Activated gamma-delta T cell treated with anti-CD3 and anti-CD28 coated beads, Interleukin-2, amount 50 U/mL, for 16 hours (primary cell): Measurements from ENCODE around the gene SULF2.
A peak's percentile ranks its signal among the peaks of the same experiment; 100 is the strongest.

ENCODE experiments used
- DNase-seq: peaks from one replicate; pipeline ENCODE4 v3.0.0-alpha.2; 2020; ENCODE audit warnings: low read depth

Gene SULF2

DNA sequence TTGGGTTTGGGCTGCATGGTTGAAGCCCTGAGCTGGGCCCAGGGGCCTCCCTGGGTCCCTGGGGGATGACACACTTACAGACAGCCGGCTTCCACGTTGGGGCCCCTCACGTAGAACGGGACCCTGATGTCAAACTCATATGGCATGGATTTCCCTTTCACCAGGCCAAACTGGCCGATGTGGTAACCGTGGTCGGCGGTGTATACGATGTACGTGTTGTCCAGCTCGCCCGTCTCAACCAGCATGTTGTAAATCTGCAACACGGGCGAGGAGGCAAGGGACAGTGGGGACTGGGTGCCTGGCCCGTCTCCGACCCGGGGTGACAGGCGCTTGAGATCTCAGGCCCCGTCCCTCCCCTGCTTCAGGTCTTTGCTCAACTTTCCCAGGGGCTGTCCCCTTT, 102.4 kb downstream of the SULF2 start:
- DNase-seq = no peak

GRCh38 chr20:47682028-47682783, 103.1 kb downstream of the SULF2 start:
- DNase-seq = no peak

DNA sequence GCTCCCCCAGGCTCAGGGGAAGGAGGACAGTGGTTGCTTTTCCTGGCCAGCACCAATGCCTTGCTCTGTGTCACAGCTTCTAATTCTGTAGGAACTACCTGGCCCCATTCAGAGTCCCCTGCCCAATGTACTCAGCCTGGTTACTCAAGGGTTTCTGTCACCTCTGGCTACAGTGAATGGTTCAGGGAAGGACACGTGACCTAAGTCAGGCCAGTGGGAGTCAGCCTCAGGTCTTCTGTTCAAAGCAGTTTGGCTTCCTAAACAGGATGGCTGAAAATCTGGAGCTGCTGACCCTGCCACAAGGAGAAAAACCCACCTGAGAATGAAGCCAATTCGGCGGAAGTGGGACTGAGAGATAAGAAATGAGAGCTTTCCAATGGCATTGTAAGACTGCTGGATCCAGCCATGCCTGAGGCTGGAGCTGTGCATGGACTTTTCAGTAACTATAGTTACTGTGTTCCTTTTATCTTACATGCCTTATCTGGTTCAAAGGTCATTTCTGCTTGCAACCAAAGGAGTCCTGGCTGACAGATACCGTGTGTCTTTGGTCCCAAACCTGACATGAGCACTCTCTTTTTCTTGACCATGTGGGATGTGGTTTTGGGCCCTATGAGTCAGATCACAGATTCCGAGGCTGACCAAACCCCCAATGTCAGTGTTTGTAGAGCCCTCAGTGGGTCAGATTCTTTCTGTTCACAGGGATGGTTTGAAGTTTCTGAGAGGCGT, 104.3 kb downstream of the SULF2 start:
- no peak for DNase-seq

- no peak for DNase-seq
Observed at GRCh38 chr20:47679462-47679861, 105.8 kb downstream of the SULF2 start.

GRCh38 chr20:47678536-47678935, 106.7 kb downstream of the SULF2 start:
- no peak for DNase-seq

- DNase-seq = peak; percentile 26
Observed at GRCh38 chr20:47677635-47678453, 107.4 kb downstream of the SULF2 start.

- DNase-seq = no peak
Observed at GRCh38 chr20:47676912-47677634, 108.2 kb downstream of the SULF2 start.

- DNase-seq = no peak
Observed at GRCh38 chr20:47676219-47676721, 109.0 kb downstream of the SULF2 start.

DNA sequence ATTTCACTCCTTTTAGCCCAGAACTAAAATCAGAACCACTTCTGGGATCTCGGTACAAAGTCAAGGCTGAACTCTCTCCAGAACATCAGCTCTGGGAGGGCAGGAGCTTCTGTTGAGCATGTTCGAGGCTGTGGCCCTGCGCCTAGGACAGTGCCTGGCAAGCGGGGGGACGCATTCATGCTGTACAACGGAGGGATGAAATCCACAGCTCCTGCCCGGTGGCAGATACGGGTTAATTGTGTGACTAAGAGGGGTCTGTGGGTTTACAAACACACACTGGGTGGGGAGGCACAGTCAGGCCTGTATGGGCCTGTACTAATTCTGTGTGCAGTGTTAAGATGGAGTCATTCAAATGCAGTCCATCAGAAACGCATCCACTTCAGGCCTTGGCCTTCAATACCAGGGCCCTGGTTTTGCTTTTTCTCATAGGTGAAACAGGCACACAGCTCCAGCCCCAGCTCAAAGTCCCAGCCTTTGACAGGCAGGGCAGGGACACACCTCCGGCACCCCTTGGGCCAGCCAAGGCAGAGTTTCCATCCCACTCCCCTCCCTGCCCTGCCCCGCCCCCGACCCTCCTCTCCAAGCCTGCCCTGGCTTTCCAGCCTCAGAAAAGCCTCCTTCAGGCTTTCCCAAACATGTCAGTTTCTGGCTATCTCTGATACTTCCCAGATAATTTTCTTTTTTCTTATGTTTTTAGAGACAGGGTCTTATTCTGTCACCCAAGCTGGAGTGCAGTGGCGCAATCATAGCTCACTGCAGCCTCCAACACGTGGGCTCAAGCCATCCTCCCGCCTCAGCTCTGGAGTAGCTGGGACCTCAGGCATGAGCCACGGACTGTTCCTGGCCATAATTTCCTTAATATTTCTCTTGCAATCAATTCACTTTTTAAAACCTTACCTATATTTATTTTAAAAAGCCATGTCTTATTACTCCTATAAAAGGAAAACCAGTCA, 109.8 kb downstream of the SULF2 start:
- no peak for DNase-seq

DNA sequence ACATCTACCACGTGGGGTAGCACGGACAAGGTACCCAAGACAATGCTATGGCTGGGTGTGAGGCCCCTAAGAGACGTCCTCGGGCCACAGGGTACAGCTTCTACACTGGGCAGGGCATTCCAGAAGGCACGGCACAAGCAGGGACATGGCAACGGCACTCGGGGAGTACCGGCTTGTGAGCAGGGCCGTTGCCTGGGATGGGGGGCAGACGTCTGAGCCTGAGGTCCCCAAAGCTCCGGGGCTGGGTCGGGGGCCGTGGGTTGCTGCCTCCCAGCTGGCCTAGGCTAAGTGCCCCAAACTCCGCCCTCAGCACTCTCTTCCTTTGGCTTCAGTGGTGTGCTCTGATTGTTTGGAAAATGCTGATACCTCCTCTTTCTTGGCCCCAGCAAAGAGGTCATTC, 110.6 kb downstream of the SULF2 start:
- no peak for DNase-seq

DNA sequence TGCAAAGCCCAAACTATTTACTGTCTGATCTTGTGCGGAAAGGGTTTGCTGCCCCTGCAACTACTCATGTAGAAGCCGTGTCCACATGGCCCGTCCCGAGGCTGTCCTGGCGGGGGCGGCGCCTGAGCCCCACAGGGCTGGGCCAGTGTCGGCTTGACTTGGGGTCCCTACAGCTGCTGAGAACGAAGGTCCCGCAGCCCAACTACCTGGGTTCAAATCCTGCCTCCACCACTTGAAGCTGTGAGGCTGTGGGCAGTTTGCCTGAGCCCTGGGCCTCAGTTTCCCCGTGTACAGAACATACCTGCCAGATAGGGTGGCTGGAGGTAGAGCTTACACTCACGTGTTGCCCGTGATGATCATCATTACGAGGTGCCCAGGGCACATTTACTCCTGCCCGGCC, 111.1 kb downstream of the SULF2 start:
- DNase-seq = no peak

- DNase-seq = no peak
Observed at GRCh38 chr20:47673671-47673955, 111.7 kb downstream of the SULF2 start.

DNA sequence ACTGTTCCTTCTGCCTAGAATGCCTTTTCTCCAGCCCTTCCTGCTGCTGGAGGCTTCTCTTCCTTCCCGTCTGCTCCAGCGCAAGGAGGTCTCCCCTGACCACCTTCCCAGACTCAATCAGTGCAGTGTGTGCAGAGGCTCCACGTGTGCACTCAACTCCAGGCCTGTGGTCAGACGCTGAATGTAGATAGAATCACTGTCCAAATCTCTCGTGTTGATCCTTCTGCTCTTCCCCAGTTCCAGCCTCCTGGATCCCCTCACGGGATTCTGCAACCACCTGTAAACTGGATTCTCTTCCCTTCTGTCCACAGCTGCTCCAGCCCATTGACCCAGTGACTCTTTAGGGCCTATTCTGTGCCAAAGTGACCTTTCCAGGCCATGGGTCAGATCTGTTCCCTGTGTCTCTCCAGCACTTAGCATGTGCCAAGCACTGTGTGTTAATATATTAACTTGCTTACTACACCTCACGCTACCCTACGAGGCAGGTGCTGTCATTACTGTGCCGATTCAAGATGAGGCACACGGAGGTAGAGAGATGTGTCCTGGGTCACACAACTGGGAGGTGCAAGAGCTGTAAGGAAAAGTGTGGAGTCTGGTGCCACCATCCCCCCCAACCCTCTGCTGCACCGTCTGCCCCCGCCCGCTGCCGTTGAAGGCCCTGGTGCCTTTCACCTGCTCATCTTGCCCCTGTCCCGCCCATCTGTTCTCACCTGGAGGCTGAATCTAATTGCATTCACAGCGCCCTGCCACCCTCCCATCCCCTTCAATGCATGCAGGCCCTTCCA, 112.2 kb downstream of the SULF2 start:
- DNase-seq = no peak

DNA sequence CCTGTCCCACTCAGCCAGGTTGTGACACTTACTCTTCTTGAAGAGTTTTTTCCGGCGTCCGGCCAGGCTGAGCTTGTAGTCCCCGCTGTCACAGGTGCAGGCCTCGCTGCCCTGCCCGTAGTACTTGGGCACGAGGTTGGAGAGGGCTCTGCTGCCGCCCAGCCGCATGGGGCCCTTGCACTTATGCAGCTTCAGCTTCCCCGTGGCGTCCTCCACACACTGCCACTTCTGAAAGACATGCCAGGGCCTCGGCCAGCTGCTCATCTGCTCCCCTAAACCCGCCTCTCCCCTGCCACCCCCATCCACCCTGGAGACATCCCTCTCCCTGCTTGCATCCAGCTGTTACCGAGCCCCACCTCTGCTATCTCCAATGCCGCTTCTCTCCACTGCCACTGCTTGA, 113.1 kb downstream of the SULF2 start:
- no peak for DNase-seq

GRCh38 chr20:47670913-47671312, 114.4 kb downstream of the SULF2 start:
- DNase-seq = no peak

GRCh38 chr20:47669927-47670890, 115.1 kb downstream of the SULF2 start:
- no peak for DNase-seq

DNA sequence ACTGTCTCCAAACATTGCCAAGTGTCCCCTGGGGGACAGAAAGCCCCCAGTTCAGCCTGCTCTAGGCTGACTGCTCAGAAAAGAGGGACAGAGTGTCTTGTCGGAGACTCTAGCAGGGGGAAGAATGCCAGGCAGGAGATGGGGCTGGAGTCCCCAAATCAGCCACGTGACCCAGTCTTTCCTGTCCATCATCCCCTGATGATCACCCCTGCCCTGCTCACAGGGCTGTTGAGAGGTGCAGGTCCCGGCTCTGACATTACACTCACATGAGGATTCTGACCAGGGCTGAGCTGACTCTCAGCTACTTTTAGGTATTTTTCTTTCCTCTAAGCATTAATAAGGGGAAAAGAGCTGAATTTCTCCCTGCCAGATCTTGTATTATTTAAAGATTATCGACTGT, 115.8 kb downstream of the SULF2 start:
- no peak for DNase-seq

DNA sequence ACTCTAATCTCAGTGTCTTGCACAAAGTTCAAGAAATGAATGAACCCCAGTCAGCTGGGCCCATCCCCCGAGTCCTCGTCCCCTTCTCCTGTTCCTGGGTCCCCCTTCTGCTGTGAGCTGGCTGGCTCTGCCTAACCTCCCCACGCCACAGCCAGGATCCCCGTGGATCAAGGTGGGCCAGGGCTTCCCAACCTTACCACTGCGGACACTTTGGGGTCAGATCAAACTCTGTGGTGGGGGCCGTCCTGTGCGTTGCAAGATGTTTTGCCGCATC, 116.2 kb downstream of the SULF2 start:
- DNase-seq = no peak
